Endothelial cell of umbilical vein (primary cell): ENCODE measurements around the gene KRT1.

Source experiments
- EZH2 ChIP-seq: IDR thresholded peaks from 2 replicates; pipeline ENCODE4 v1.6.1; 2012; ENCODE audit warnings: borderline replicate concordance, low read depth, mild to moderate bottlenecking, moderate library complexity, low read length, inconsistent platforms; ENCODE audit not compliant: severe bottlenecking
- JUN ChIP-seq: IDR thresholded peaks from 2 replicates; pipeline ENCODE4 v1.6.1; 2011; ENCODE audit warnings: borderline replicate concordance, low read depth; ENCODE audit not compliant: insufficient read length, insufficient read depth
- POLR2A ChIP-seq: IDR thresholded peaks from 2 replicates; pipeline ENCODE4 v1.6.1; 2012; ENCODE audit warnings: low read depth, mild to moderate bottlenecking, control low read depth, low read length
- POLR2AphosphoS5 ChIP-seq: IDR thresholded peaks from 2 replicates; pipeline ENCODE4 v1.6.1; 2012; ENCODE audit warnings: low read depth, mild to moderate bottlenecking, control low read depth, low read length, moderate library complexity; ENCODE audit not compliant: insufficient read depth
- TF ChIP-seq, protein P1 (sequence below), 2 donors: IDR thresholded peaks; 1 replicate in 1 of 2; 2 replicates in 1 of 2; pipeline ENCODE4 v1.5.1; 2011; ENCODE audit warnings: low read length in 2 of 2, mild to moderate bottlenecking in 2 of 2, moderate library complexity in 2 of 2, control low read depth in 1 of 2, inconsistent platforms in 1 of 2, low read depth in 1 of 2; ENCODE audit not compliant: insufficient read depth in 1 of 2; ENCODE audit errors: extremely low read depth in 1 of 2
- TF ChIP-seq, protein P2 (sequence below): IDR thresholded peaks from 2 replicates; pipeline ENCODE4 v1.6.1; 2011; ENCODE audit not compliant: insufficient read depth, insufficient read length

DNA sequence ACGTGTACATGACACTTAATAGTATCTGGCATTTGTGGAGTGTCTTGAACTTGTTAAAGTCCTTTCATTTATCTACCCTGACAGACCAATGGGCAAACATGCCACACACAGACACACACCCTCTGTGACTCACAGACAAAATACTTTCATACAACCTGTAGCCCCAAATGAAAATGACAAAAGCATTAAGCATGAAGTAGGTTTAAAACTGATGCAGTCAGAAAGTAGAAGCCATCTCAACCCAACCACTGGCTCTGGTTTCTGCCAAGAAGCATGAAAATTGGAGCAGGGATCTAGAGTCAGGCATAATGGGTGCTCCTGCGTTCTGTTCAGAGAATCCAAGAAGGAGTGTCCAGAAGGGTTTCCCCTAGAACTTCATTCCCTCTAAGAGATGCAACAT, 46.2 kb upstream of the KRT1 start:
- TF ChIP-seq, protein P1, sequence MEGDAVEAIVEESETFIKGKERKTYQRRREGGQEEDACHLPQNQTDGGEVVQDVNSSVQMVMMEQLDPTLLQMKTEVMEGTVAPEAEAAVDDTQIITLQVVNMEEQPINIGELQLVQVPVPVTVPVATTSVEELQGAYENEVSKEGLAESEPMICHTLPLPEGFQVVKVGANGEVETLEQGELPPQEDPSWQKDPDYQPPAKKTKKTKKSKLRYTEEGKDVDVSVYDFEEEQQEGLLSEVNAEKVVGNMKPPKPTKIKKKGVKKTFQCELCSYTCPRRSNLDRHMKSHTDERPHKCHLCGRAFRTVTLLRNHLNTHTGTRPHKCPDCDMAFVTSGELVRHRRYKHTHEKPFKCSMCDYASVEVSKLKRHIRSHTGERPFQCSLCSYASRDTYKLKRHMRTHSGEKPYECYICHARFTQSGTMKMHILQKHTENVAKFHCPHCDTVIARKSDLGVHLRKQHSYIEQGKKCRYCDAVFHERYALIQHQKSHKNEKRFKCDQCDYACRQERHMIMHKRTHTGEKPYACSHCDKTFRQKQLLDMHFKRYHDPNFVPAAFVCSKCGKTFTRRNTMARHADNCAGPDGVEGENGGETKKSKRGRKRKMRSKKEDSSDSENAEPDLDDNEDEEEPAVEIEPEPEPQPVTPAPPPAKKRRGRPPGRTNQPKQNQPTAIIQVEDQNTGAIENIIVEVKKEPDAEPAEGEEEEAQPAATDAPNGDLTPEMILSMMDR (IDR thresholded peaks at IDR 0.05; ENCODE audit: extremely low read depth in 1 of 2, insufficient read depth in 1 of 2, low read depth in 1 of 2, low read length in 2 of 2), result no peak
- TF ChIP-seq, protein P2, sequence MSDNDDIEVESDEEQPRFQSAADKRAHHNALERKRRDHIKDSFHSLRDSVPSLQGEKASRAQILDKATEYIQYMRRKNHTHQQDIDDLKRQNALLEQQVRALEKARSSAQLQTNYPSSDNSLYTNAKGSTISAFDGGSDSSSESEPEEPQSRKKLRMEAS, result no peak
- TF ChIP-seq EZH2 (no peak), POLR2AphosphoS5 (no peak), POLR2A (no peak), JUN (no peak)
